Measurements from ENCODE around the gene ADCY9.
A peak's percentile ranks its signal among the peaks of the same experiment; 100 is the strongest.

The ADCY9 gene

DNA sequence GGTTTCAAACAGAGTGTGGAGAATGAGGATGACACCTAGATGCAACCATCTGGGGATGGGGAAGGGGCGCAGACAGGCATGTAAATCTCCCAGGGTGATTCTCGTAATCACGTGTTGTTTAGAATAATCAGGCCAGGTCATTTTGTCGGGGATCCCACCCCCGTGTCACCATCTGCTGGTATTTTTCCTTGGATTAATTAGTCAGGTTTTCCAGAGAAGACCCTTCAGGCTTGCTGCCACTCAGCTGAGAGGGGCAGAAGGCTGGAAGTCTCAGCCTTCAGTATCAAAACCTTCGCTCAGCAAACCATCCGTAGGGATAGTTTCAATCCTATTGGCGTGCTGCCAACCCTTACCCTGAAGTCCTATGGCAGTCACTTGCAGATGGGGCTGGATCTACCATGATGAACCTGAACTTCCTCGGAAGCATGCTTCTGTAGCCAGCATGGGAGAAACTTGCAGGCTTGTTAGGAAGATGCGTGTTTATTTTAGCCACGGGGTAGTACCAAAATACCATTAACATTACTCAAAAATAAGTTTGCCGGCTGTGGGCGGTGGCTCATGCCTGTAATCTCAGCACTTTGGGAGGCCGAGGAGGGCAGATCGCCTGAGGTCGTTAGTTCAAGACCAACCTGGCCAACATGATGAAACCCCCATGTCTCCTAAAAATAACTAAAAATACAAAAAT is 7.5 kb upstream of the ADCY9 start:
- no peak for DNase-seq

DNA sequence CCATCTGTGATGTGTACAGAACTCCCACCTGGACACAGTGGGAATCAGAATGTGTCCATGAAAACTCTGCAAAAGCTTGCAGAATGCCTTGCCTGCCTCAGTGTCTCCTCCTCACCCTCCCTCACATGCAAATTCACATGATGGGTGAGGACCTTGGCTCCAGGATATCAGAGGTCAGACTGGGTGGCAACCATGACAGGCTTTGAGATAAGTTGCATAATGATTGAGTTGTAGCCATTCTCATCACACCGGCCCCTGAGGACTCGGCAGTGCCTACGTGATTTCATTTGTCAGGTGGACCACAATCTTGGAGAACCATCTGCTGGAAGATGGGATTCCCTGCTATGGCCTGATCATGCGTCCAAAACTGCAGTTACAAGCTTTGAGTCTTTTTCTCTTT is 3.9 kb upstream of the ADCY9 start:
- DNase-seq: no peak

- DNase-seq: no peak
These were observed 972 bp upstream of the ADCY9 start for GRCh38 chr16:4117250-4117578.

DNA sequence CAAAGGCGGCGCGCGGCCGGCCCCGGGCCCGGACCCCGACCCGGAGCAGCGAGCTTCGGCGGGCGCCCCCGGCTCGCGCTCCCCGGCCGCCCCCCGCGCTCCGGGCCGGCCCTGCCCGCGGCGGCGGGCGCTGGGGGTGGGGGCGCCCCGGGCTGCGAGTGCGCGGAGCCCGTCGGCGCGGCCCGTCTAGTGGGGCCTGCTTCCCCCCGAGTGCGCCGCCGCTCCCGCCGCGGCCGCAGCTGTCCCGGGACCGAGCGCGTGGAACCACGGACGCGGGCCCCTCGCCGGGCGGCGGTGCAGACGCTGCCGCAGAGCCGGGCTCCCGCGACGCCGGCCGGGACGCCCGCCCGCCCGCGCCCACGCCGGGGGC is 308 bp downstream of the ADCY9 start:
- no peak for DNase-seq

DNA sequence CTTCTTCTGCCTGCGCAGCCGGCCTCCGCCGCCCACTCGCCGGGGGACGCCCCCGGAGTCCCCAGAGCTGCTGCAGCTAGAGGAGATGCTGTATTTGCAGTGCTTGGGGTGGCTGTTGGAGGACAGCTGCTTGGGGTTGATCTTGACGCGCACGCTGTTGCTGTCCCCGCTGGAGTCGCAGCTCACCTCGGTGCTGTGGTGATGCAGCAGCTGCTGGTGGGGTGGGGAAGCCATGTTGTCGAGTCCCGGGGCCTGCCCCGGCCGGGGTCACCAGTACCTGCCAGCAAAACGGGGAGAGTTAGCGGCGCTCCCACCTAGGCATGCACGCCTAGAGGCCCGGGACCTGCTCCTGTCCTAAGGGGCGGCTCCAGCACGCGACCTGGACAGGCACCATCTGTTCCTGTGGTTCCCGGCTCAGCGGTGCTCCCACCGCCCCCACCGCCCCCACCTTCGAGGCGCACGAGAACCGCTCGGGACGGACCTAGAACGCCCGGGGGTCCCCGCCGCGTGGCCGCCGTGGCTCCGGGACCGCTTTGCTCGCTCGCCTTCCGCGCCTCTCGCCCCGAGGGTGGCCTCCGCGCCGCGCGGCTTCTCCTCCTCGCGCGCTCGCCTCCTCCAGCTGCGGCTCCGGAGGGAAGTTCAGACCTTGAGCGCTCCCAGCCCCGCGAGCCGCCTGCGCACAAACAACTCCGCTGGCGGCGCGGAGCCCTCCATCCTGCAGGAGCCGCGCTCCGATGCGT is 863 bp downstream of the ADCY9 start:
- DNase-seq: peak in 16 of 56 donors; percentile 8 to 61 (median 26)

GRCh38 chr16:4114257-4115208 is 1.7 kb downstream of the ADCY9 start:
- peak in 12 of 56 donors; percentile 4 to 61 (median 27) for DNase-seq

- no peak for DNase-seq
These were observed 2.6 kb downstream of the ADCY9 start for GRCh38 chr16:4113358-4114256.

DNA sequence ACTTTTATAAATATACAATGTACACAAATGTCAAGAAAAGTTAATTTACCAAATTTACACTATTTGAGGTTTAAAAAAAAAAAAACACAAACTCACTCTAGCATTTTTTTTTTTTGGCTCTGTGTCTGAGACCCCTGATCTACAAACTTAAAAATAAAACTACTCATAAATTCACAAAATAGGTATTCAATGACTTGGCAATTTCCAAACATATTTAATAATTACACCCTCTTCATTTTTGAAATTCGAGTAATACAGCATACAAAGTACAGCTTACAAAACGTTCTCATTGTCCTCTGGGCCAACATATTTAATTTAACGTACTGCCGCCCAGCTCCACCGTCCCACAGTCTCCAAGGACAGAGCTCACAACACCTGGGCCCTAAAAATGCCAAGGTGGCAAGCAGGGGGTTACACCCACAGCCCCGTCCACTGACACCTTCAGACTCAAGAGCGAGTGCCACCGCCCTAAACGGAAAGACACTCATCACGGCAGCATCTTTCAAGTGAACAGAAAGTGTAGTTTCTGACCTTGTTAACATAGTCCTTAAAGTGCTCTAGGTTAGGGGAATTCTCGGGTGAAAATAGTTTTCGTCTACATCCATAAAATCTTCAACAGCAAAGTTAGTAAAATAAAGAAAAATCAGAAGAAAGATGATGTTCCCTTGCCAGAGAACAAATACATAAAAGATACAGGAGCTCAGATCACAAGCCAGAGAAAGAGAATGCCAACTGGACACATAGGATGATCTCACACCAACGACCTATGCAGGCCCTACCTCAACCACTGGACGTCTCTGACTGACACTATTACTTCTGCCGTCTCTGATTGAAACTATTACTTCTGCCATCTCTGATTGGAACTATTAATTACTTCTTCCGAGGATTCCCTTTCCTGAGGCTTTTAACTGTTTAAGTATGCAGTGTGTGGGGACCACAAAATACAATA is 4.2 kb downstream of the ADCY9 start:
- no peak for DNase-seq

- no peak for DNase-seq
These were observed 5.6 kb downstream of the ADCY9 start for GRCh38 chr16:4110680-4111079.

GRCh38 chr16:4110065-4110464 is 6.2 kb downstream of the ADCY9 start:
- no peak for DNase-seq

- DNase-seq: peak in 3 of 56 donors; percentile 1 to 16 (median 6)
These were observed 6.9 kb downstream of the ADCY9 start for GRCh38 chr16:4109250-4109736.

DNA sequence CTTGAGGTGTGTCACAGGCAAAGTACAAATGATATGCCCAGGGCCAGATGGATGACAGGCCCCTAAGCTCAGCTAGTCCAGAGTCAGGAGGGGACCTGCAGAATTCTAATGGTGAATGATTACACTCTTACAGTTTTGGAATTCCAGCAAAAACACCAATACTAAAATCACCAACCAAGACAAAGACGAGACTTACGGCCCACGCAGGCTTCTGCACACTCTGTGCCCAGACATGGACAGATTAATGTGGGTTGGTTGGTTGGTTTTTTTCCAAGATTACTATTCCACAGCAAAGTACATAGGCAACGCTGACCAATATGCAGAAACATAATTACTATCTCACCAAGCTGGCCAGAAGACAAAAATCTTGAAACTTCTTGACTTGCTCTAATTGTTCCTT is 9.7 kb downstream of the ADCY9 start:
- DNase-seq: peak in 1 of 56 donors; percentile 7

DNA sequence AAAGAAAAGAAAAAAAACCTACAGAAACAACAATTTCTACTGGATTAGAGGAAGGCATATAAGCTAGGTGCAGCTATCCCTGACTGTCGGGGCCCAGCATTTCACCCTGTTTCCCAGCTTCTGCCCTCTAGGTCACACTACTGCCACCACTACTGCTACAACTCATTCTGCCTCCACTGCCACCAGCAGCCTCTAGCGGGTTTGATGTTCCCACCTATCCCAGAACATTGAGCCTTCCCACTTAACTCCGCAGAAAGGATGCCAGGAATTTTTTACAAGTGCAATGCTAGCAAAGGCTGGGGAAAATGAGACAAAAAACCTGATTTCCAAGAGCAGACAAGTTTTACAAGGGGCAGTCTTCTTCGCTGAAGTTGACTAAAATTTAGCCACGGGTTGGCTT is 10.4 kb downstream of the ADCY9 start:
- no peak for DNase-seq

- no peak for DNase-seq
These were observed 12.5 kb downstream of the ADCY9 start for GRCh38 chr16:4103745-4104144.

DNA sequence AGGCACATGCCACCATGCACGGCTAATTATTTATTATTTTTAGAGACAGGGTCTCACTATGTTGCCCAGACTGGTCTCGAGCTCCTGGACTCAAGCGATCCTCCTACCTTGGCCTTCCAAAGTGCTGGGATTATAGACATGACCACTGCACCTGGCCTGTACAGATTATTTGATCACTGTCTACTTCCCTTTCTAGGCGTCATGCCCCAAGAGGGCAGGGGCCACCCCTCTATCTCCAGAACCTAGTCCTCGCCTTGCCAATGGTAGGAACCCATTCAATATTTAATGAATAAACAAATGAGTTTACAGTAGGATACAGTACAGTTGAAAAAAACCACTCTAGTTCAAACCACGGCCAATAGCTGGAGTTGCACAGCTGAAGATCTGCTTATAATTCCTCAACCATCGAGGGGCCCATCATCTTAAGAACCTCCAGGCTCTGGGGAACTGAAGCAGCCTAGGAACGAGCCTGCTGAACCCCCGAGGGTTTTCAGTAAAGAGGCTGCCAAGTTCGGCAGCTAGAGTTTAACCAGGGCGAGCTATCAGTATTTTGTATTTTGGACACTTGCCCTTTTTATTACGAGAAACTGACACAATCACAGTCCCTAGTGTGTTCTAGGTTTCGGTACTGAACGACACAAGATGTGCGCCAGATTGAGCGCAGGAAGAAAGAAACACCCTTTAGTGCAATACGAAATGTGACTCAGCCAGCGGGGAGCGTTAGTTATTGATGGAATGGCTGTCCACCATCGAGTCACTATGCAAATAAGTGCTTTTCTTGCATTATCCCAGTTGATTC is 14.6 kb downstream of the ADCY9 start:
- no peak for DNase-seq

DNA sequence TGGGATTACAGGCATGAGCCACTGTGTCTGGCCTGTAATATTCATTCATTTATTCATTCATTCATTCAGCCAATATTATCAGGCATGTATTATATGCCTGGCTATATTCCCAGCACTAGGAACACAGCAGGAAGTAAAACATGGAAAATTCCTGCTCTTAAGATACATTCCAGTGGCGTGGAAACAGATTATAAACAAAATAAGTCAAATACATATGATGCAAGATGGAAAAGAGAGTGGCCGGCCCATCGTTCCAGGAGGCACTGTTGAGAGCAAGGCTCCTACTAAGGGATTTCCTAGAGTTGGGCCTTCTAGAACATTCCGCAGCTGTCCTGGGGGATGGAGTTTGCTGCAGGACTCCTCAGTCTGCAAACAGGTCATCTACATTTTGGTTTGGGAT is 17.7 kb downstream of the ADCY9 start:
- DNase-seq: no peak

DNA sequence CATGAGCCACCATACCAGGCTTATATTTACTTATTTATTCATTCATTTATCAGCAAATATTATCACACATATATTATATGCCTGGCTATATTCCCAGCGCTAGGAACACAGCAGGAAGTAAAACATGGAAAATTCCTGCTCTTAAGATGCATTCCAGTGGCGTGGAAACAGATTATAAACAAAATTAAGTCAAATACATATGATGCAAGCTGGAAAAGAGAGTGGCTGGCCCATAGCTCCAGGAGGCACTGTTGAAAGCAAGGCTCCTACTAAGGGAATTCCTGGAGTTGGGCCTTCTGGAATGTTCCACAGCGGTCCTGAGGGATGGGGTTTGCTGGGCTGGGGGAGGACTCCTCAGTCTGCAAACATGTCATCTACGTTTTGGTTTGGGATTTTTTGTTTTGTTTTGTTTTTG is 18.4 kb downstream of the ADCY9 start:
- DNase-seq: no peak

- DNase-seq: no peak
These were observed 19.7 kb downstream of the ADCY9 start for GRCh38 chr16:4096509-4096908.
